ENCODE results near the gene DGKG.

The DGKG gene

GRCh38 chr3:186383026-186383993, 21.3 kb upstream of the DGKG start:
- TF ChIP-seq REST (IDR thresholded peaks at IDR 0.05; ENCODE audit: insufficient replicate concordance, low read depth) (no peak), GABPA (IDR thresholded peaks at IDR 0.05; ENCODE audit: low read depth) (no peak), SPI1 (IDR thresholded peaks at IDR 0.05; ENCODE audit: borderline replicate concordance, low read depth) (no peak)
- Histone ChIP-seq H3K27me3 (ENCODE audit: insufficient read depth, poor library complexity, severe bottlenecking) (no peaks in the 10 kb centered on the region), H3K4me3 (replicated peaks; ENCODE audit: insufficient read depth, low read length) (no peak overlapping the region), H3K27ac (replicated peaks) (no peak overlapping the region)
- DNase-seq (ENCODE audit: low read depth in 1 of 2, low spot score in 1 of 2) = no peak

GRCh38 chr3:186382217-186382885, 20.3 kb upstream of the DGKG start:
- H3K27me3 ChIP-seq (ENCODE audit: insufficient read depth, poor library complexity, severe bottlenecking) = no peaks in the 10 kb centered on the region
- DNase-seq (ENCODE audit: low read depth in 1 of 2, low spot score in 1 of 2) = no peak
- H3K4me3 ChIP-seq (replicated peaks; ENCODE audit: insufficient read depth, low read length) = no peak overlapping the region
- H3K27ac ChIP-seq (replicated peaks) = no peak overlapping the region
- no peak for TF ChIP-seq POLR2AphosphoS5 (IDR thresholded peaks at IDR 0.05; ENCODE audit: low read depth)
- TF ChIP-seq CTCF (IDR thresholded peaks at IDR 0.05; ENCODE audit: insufficient read depth, low read length) = no peak

GRCh38 chr3:186381424-186382216, 19.6 kb upstream of the DGKG start:
- Histone ChIP-seq H3K4me3 (replicated peaks; ENCODE audit: insufficient read depth, low read length) (no peak overlapping the region), H3K27me3 (ENCODE audit: insufficient read depth, poor library complexity, severe bottlenecking) (no peaks in the 10 kb centered on the region), H3K27ac (replicated peaks) (no peak overlapping the region)
- DNase-seq (ENCODE audit: low read depth in 1 of 2, low spot score in 1 of 2) = no peak
- TF ChIP-seq REST (IDR thresholded peaks at IDR 0.05; ENCODE audit: insufficient replicate concordance, low read depth) = no peak
- TF ChIP-seq SPI1 (IDR thresholded peaks at IDR 0.05; ENCODE audit: borderline replicate concordance, low read depth) = no peak
- TF ChIP-seq POLR2AphosphoS5 (IDR thresholded peaks at IDR 0.05; ENCODE audit: low read depth) = no peak
- no peak for TF ChIP-seq GABPA (IDR thresholded peaks at IDR 0.05; ENCODE audit: low read depth)
- TF ChIP-seq CTCF (IDR thresholded peaks at IDR 0.05; ENCODE audit: insufficient read depth, low read length) = no peak

All from HL-60 (cell line).